ENCODE results near the gene KIF1A. TPM values are rescaled to one million over a fixed set of nuclear protein-coding genes. Genes with fewer than 3 reads are reported as not detected.

The KIF1A gene
- total RNA-seq, 1 experiment from 2014 or later: not detected

GRCh38 chr2:240725266-240725665 is 94.8 kb downstream of the KIF1A start:
- Histone ChIP-seq H4K20me1 (ENCODE audit: low read length) (no peaks in the 10 kb centered on the region), H3K4me3 (ENCODE audit: low read length) (no peak overlapping the region), H3K9ac (ENCODE audit: low read length) (no peak overlapping the region), H3F3A (ENCODE audit: low read length, unreplicated experiment) (no peaks in the 10 kb centered on the region), H3K4me2 (ENCODE audit: low read length) (no peak overlapping the region), H3K36me3 (ENCODE audit: low read depth, low read length) (no peaks in the 10 kb centered on the region), H3K27ac (ENCODE audit: low read length) (no peak overlapping the region), H3K9me3 (ENCODE audit: low read length) (no peaks in the 10 kb centered on the region), H2AFZ (ENCODE audit: low read length) (no peak overlapping the region), H3K4me1 (ENCODE audit: insufficient read depth, low read length) (no peaks in the 10 kb centered on the region), H3K79me2 (ENCODE audit: low read length) (no peaks in the 10 kb centered on the region), H3K27me3 (ENCODE audit: low read length) (peaks cover 7% of the 10 kb centered on the region; the same call in 1 of the 2 replicates), H3K9me2 (replicated peaks; ENCODE audit: low read length) (no peaks in the 10 kb centered on the region)
- BruUV-seq (replicated peaks): no TSS peak
- ChIA-PET POLR2A (ENCODE audit: unreplicated experiment) (no interaction called here), CTCF (no interaction called here)
- DNase-seq: no peak
- no peak for ATAC-seq
- intact Hi-C loops (cut with micrococcal nuclease): no loop called here
- TF ChIP-seq EZH2 (IDR thresholded peaks at IDR 0.05; ENCODE audit: low read length, unreplicated experiment) (no peak), EZH2phosphoT487 (IDR thresholded peaks at IDR 0.05; ENCODE audit: borderline replicate concordance, low read length) (no peak), CTCF (conservative IDR thresholded peaks at IDR 0.05; ENCODE audit: low read depth, low read length) (no peak)

GRCh38 chr2:240724431-240724830 is 95.6 kb downstream of the KIF1A start:
- Histone ChIP-seq H4K20me1 (ENCODE audit: low read length) (no peaks in the 10 kb centered on the region), H3K4me3 (ENCODE audit: low read length) (no peak overlapping the region), H3K27ac (ENCODE audit: low read length) (no peak overlapping the region), H3K36me3 (ENCODE audit: low read depth, low read length) (no peaks in the 10 kb centered on the region), H3K4me1 (ENCODE audit: insufficient read depth, low read length) (no peaks in the 10 kb centered on the region), H3K9ac (ENCODE audit: low read length) (no peak overlapping the region), H3K27me3 (ENCODE audit: low read length) (peaks cover 11% of the 10 kb centered on the region), H3K9me3 (ENCODE audit: low read length) (no peaks in the 10 kb centered on the region), H3K79me2 (ENCODE audit: low read length) (no peaks in the 10 kb centered on the region), H3K4me2 (ENCODE audit: low read length) (no peak overlapping the region), H3F3A (ENCODE audit: low read length, unreplicated experiment) (no peaks in the 10 kb centered on the region), H3K9me2 (replicated peaks; ENCODE audit: low read length) (no peaks in the 10 kb centered on the region), H2AFZ (ENCODE audit: low read length) (no peak overlapping the region)
- no peak for ATAC-seq
- ChIA-PET CTCF (no interaction called here), POLR2A (ENCODE audit: unreplicated experiment) (no interaction called here)
- BruUV-seq (replicated peaks): no TSS peak
- intact Hi-C loops (cut with micrococcal nuclease): no loop called here
- no peak for TF ChIP-seq CTCF (conservative IDR thresholded peaks at IDR 0.05; ENCODE audit: low read depth, low read length)
- TF ChIP-seq EZH2 (IDR thresholded peaks at IDR 0.05; ENCODE audit: low read length, unreplicated experiment): no peak
- no peak for TF ChIP-seq EZH2phosphoT487 (IDR thresholded peaks at IDR 0.05; ENCODE audit: borderline replicate concordance, low read length)
- DNase-seq: no peak

GRCh38 chr2:240723851-240724250 is 96.2 kb downstream of the KIF1A start:
- no peaks in the 10 kb centered on the region for H3F3A ChIP-seq (ENCODE audit: low read length, unreplicated experiment)
- H3K79me2 ChIP-seq (ENCODE audit: low read length): no peaks in the 10 kb centered on the region
- ChIA-PET CTCF (no interaction called here), POLR2A (ENCODE audit: unreplicated experiment) (no interaction called here)
- no TSS peak for BruUV-seq (replicated peaks)
- H3K9ac ChIP-seq (ENCODE audit: low read length): no peak overlapping the region
- H3K27me3 ChIP-seq (ENCODE audit: low read length): peaks cover 11% of the 10 kb centered on the region
- no peak for ATAC-seq
- H2AFZ ChIP-seq (ENCODE audit: low read length): no peak overlapping the region
- no peaks in the 10 kb centered on the region for H3K9me2 ChIP-seq (replicated peaks; ENCODE audit: low read length)
- no peak for DNase-seq
- H3K27ac ChIP-seq (ENCODE audit: low read length): no peak overlapping the region
- no peak overlapping the region for H3K4me3 ChIP-seq (ENCODE audit: low read length)
- H3K4me1 ChIP-seq (ENCODE audit: insufficient read depth, low read length): no peaks in the 10 kb centered on the region
- TF ChIP-seq CTCF (conservative IDR thresholded peaks at IDR 0.05; ENCODE audit: low read depth, low read length): no peak
- TF ChIP-seq EZH2 (IDR thresholded peaks at IDR 0.05; ENCODE audit: low read length, unreplicated experiment): no peak
- no peak for TF ChIP-seq EZH2phosphoT487 (IDR thresholded peaks at IDR 0.05; ENCODE audit: borderline replicate concordance, low read length)
- H3K9me3 ChIP-seq (ENCODE audit: low read length): no peaks in the 10 kb centered on the region
- no peaks in the 10 kb centered on the region for H4K20me1 ChIP-seq (ENCODE audit: low read length)
- H3K4me2 ChIP-seq (ENCODE audit: low read length): no peak overlapping the region
- no peaks in the 10 kb centered on the region for H3K36me3 ChIP-seq (ENCODE audit: low read depth, low read length)
- intact Hi-C loops (cut with micrococcal nuclease): no loop called here
